ENCODE data around the gene TMEM179. TPM values are rescaled to one million over a fixed set of nuclear protein-coding genes. Genes with fewer than 3 reads are reported as not detected.
A peak's percentile ranks its signal among the peaks of the same experiment; 100 is the strongest.

TMEM179 gene
- total RNA-seq, 1 experiment from 2014 or later, result not detected

DNA sequence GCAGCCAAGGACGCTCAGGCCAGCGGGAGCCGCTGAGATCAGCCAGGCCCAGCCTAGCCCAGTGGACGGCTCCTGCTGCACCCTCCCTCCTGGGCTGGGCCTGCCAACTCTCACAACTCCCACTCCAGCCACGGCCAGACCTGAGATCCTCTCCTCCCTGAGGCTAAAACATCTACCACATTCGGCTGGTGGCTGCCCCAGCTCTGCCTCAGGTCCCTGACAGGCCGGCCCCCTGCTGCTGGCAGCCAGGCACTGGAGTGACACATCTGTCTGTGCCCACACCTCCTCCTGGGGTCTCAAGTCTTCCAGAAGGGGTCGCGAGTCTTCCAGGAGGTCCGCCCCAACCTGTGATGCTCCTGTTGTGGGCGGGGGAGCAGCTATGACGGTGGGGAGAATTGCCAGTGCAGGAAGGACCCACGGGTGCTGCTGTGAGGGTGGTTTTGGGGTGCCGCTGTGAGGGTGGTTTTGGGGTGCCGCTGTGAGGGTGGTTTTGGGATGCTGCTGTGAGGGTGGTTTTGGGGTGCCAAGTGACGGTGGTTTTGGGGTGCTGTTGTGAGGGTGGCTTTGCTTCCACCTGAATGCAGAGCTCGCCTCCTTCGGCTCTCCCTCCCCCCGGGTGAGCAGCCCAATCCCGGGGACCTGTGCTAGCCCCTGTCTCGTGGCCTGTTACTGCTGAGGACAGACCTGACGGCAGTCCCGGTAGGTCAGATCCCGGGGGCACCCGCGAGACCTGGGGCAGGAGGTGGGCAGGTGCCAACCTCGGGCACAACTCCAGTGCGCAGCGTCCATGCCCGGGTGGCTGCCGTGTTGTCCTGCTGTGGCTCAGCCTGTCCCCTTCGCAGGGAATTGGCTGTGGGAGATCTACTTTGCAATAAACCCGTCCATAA, 52.5 kb downstream of the TMEM179 start:
- BruUV-seq (replicated peaks), result no TSS peak
- no peak for ATAC-seq
- H3K9me2 ChIP-seq (replicated peaks; ENCODE audit: low read length), result no peaks in the 10 kb centered on the region
- H3K36me3 ChIP-seq (ENCODE audit: low read depth, low read length), result no peaks in the 10 kb centered on the region
- no peak for DNase-seq
- H3K4me1 ChIP-seq (ENCODE audit: insufficient read depth, low read length), result no peaks in the 10 kb centered on the region
- H4K20me1 ChIP-seq (ENCODE audit: low read length), result no peaks in the 10 kb centered on the region
- POLR2A ChIA-PET (ENCODE audit: unreplicated experiment), result no interaction called here
- no peak overlapping the region for H3K4me2 ChIP-seq (ENCODE audit: low read length)
- intact Hi-C loops (cut with micrococcal nuclease), result no loop called here
- H2AFZ ChIP-seq (ENCODE audit: low read length), result no peak overlapping the region
- H3K79me2 ChIP-seq (ENCODE audit: low read length), result no peaks in the 10 kb centered on the region
- no peak for TF ChIP-seq EZH2phosphoT487 (IDR thresholded peaks at IDR 0.05; ENCODE audit: borderline replicate concordance, low read length)
- no peak for TF ChIP-seq EZH2 (IDR thresholded peaks at IDR 0.05; ENCODE audit: low read length, unreplicated experiment)
- TF ChIP-seq, protein P1, sequence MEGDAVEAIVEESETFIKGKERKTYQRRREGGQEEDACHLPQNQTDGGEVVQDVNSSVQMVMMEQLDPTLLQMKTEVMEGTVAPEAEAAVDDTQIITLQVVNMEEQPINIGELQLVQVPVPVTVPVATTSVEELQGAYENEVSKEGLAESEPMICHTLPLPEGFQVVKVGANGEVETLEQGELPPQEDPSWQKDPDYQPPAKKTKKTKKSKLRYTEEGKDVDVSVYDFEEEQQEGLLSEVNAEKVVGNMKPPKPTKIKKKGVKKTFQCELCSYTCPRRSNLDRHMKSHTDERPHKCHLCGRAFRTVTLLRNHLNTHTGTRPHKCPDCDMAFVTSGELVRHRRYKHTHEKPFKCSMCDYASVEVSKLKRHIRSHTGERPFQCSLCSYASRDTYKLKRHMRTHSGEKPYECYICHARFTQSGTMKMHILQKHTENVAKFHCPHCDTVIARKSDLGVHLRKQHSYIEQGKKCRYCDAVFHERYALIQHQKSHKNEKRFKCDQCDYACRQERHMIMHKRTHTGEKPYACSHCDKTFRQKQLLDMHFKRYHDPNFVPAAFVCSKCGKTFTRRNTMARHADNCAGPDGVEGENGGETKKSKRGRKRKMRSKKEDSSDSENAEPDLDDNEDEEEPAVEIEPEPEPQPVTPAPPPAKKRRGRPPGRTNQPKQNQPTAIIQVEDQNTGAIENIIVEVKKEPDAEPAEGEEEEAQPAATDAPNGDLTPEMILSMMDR (conservative IDR thresholded peaks at IDR 0.05; ENCODE audit: low read depth, low read length), result no peak
- no peak overlapping the region for H3K4me3 ChIP-seq (ENCODE audit: low read length)
- H3K9me3 ChIP-seq (ENCODE audit: low read length), result no peaks in the 10 kb centered on the region
- H3K27ac ChIP-seq (ENCODE audit: low read length), result no peak overlapping the region
- peaks cover 90% of the 10 kb centered on the region for H3K27me3 ChIP-seq (ENCODE audit: low read length)
- no peak overlapping the region for H3K9ac ChIP-seq (ENCODE audit: low read length)
- CTCF ChIA-PET, result no interaction called here
- H3F3A ChIP-seq (ENCODE audit: low read length, unreplicated experiment), result no peaks in the 10 kb centered on the region

DNA sequence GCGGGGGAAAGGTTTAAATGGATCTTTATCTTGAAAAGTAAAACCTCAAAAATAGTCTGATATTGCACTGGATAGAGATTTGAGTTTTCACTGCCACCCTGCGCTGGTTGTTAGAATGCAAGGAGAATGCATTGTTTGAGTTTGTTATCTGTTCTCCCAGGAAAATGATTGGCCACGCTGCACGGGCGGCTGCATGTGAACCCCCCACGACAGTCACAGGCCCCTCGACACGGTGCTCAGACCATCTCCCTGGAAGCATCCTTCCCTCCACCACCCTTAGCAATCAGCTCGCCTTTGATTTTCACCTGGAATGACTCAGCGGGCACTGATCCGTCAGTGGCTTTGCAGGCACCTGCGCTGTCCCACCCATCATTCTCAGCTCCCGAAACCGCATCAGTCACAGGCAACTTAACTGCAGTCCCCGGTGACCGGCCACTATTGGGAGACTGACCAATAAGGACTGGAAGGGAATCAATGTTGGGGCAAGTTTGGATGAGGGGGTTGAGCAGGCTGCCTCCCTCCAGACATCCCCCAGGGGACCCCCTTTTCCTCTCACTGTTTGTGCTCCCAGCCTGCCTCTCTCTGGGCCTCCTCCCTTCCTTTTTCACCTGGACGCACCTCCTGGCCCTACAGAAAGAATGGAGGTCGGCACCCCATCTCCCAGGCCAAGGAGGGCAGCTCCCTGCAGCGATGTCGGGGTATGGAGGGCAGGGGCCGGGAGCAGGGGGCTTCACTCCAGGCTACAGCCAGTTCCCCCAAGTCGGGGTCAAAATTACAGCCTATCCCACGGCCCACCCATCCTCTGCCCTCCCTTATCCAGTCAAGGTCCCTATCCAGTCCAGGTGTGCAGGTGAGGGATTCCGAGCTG, 53.5 kb downstream of the TMEM179 start:
- DNase-seq, result peak; percentile 18

More for the DNA sequence above, 53.5 kb downstream of the TMEM179 start:
- intact Hi-C loops (cut with micrococcal nuclease), result no loop called here
- no peak overlapping the region for H2AFZ ChIP-seq (ENCODE audit: low read length)
- H3K9me3 ChIP-seq (ENCODE audit: low read length), result no peaks in the 10 kb centered on the region
- no peak overlapping the region for H3K4me2 ChIP-seq (ENCODE audit: low read length)
- H3K9me2 ChIP-seq (replicated peaks; ENCODE audit: low read length), result no peaks in the 10 kb centered on the region
- H4K20me1 ChIP-seq (ENCODE audit: low read length), result no peaks in the 10 kb centered on the region
- ChIA-PET POLR2A (ENCODE audit: unreplicated experiment) (no interaction called here), CTCF (no interaction called here)
- no peak overlapping the region for H3K9ac ChIP-seq (ENCODE audit: low read length)
- no peaks in the 10 kb centered on the region for H3F3A ChIP-seq (ENCODE audit: low read length, unreplicated experiment)
- TF ChIP-seq EZH2 (IDR thresholded peaks at IDR 0.05; ENCODE audit: low read length, unreplicated experiment), result no peak
- TF ChIP-seq, protein P1 (conservative IDR thresholded peaks at IDR 0.05; ENCODE audit: low read depth, low read length), result peak; percentile 44
- H3K4me3 ChIP-seq (ENCODE audit: low read length), result no peak overlapping the region
- H3K4me1 ChIP-seq (ENCODE audit: insufficient read depth, low read length), result no peaks in the 10 kb centered on the region
- no peak overlapping the region for H3K27ac ChIP-seq (ENCODE audit: low read length)
- H3K79me2 ChIP-seq (ENCODE audit: low read length), result no peaks in the 10 kb centered on the region
- ATAC-seq, result no peak
- no peaks in the 10 kb centered on the region for H3K36me3 ChIP-seq (ENCODE audit: low read depth, low read length)
- BruUV-seq (replicated peaks), result no TSS peak
- H3K27me3 ChIP-seq (ENCODE audit: low read length), result peaks cover 88% of the 10 kb centered on the region
